GM21367 (cell line): Measurements from ENCODE around the gene CEP20.
A peak's percentile ranks its signal among the peaks of the same experiment; 100 is the strongest.
"Not testable (repeated sequence)": the region's sequence is repeated elsewhere in the genome, so short reads cannot be mapped to it uniquely, and the experiment has no call there.

Experiments used
- ATAC-seq: cut with Tn5 transposase; IDR thresholded peaks from one replicate; pipeline ENCODE4 v1.9.1; 2021; ENCODE audit not compliant: unreplicated experiment

The CEP20 gene, protein sequence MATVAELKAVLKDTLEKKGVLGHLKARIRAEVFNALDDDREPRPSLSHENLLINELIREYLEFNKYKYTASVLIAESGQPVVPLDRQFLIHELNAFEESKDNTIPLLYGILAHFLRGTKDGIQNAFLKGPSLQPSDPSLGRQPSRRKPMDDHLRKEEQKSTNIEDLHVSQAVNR

DNA sequence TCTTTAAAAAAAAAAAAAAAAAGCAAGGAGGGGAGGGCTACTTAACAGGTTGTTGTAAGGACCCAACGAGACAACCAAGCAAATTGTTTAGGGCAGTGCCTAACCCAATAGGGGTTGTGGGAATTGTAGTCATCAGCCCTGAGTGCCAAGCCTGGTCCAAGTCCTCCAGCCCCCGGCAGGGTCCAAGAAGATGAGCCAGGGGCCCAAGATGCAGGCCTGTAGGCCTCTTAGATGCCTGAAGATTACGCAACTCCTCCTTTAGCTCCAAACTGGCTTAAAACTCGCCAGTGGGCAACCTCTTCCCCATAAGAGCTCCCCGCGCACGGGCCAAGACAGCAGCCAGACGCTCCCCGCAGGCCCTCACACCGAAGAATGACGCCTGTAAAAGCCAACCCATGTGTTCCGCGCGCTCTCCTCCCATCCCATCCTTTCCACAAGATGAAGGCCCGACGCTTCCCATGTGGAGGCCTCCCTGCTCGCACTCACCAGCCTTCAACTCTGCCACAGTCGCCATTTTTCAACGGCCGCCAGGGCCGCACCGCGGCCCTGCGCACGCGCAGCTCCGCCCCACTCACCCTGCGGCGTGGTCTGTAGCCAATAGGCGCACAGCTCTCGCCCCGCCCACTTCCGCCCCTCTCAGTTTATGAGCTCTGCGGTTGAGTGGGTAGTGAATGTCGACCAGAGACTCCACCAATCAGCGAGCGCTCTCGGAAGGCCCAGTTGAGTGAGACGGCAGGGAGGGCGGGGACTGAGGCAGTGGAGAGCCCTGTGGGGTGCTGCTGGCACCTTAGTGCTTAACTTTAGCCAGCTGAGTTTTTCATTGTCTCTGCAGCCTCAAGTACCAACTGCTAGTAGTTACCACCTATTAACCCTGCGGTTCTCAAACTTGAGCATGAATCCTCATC is at the start of gene CEP20:
Gene CEP20 (minus strand): TSS at position 532 of the 905 bp plus-strand sequence. CDS start 18 bp downstream, at position 514.
- ATAC-seq, result peak; percentile 91

DNA sequence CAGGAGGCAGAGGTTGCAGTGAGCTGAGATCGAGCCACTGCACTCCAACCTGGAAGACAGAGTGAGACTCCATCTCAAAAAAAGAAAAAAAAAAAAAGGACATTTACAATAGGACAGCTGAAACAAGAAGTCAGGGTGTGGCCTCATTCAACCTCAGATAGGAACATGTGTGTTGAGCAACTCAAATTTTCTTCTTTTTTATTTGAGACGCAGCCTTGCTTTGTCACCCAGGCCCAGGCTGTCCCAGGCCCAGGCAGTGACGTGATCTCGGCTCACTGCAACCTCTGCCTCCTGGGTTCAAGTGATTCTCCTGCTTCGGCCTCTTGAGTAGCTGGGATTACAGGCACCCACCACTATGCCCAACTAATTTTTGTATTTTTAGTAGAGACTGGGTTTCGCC is 48.4 kb upstream of the CEP20 start:
- ATAC-seq, result not testable (repeated sequence)

DNA sequence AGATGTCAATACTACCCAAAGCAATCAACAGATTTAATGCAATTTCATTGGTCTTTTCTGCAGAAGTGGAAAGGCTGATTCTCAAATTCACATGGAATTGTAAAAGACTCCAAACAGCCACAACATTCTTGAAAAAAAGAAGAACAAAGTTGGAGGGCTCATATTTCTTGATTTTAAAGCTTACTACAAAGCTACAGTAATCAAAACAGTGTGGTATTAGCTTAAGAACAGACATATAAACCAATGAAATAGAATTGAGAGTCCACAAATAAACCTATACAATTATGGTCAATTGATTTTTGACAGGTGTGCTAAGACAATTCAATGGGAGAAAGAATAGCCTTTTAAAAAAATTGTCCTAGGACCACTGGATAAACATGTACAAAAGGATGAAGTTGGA is 46.6 kb upstream of the CEP20 start:
- ATAC-seq, result no peak

DNA sequence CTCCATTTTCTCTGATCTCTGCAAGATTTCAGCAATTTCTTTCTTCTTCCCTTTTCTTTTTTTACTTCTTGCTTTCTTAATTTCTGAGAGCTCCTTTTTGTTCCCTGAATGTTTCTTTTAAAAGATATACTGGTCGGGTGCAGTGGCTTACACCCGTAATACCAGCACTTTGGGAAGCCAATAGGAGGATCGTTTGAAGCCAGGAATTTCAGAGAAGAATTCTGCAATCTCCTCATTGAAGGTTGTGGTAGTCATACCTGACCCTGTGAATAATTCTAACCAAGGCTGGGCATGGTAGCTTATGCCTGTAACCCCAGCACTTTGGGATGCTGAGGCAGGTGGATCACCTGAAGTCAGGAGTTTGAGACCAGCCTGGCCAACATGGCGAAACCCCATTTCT is 45.4 kb upstream of the CEP20 start:
- no peak for ATAC-seq

DNA sequence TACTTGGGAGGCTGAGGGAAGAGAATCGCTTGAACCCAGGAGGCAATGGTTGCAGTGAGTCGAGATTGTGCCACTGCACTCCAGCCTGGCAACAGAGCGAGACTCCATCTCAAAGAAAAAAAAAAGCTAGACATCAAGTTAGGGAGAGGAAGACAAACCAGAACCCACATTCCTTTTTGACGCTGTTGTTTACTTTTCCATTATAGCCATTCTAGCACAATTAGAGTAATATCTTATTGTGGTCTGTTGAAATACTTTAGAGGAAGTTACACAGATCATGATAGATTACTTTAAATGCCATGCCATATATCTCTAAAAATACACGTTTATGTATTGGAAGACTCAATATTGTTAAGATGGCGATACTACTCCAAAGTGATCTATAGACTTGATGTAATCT is 44.5 kb upstream of the CEP20 start:
- ATAC-seq, result no peak

DNA sequence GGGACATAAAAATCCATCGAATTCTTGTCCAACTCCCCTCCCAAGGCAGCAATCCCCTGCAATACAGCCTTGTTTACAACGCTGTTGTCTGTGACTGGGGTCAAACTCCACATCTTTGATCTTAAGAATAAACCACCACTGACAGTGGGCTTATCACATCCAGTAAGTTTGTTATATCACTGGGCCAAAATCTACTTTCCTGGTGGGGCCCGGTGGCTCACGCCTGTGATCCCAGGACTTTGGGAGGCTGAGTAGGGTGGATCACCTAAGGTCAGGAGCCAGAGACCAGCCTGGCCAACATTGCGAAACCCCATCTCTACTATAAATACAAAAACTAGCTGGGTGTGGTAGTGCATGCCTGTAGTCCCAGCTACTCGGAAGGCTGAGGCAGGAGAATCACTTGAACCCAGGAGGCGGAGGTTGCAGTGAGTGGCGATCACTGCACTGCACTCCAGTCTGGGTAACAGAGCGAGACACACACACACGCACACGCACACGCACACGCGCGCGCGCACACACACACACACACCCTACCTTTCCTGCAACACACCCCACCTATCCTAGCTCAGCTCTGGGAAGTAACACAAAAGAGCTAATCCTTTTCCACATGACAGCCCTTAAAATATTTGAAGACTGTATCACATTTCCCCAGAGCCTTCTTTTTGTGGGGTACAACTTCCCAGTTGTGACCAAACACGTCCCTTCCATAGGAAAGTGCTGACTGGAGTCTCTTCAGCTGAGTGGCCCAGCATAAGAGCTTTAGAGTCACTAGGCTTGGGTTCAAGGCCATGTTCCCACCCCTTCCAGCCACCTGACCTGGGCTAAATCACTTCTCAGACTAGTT is 40.1 kb upstream of the CEP20 start:
- no peak for ATAC-seq

DNA sequence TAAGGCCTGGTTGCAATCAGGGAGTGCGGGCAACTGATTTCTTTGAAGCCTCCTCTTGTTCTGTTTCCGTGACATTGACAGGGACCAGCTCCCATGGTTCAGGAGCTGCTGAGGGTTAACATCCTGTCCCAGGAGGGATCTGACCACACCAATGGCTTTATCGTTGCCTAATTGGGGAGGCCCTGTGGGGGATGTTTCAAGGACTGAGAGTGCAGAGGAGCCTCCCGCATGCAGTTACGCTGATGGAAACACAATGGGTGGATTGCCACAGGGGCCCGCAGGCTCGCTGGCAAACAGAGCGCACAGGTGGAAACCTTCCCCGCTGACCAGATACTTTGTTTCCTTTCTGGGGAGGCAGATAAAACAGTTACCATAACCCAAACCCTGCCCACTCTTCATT is 37.2 kb upstream of the CEP20 start:
- ATAC-seq, result no peak

DNA sequence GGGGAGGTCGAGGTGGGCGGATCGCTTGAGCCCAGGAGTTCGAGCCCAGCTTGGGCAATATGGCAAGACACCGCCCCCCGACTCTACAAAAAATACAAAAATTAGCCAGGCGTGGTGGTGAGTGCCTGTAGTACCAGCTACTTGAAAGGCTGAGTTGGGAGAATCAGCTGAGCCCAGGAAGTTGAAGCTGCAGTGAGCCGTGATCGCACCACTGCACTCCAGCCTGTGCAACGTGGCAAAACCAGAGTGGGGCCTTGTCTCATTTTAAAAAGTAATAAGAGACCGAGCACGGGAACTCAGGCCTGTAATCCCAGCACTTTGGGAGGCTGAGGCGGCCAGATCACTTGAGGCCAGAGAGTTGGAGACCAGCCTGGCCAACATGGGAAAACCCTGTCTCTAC is 36.6 kb upstream of the CEP20 start:
- no peak for ATAC-seq

DNA sequence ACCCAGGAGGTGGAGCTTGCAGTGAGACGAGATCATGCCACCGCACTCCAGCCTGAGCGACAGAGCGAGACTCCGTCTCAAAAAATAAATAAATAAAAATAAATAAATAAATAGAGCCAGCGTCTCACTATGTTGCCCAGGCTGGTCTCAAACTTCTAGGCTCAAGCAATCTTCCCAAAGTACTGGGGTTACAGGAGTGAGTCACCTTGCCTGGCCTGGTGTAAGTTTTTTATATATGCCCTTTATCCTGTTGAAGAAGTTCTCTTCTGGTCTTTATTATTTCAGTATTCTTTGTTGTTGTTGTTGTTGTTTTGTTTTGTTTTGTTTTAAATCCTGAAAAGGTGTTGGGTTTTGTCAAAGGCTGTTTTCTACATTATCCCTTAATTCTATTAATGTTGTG is 30.9 kb upstream of the CEP20 start:
- ATAC-seq, result no peak

DNA sequence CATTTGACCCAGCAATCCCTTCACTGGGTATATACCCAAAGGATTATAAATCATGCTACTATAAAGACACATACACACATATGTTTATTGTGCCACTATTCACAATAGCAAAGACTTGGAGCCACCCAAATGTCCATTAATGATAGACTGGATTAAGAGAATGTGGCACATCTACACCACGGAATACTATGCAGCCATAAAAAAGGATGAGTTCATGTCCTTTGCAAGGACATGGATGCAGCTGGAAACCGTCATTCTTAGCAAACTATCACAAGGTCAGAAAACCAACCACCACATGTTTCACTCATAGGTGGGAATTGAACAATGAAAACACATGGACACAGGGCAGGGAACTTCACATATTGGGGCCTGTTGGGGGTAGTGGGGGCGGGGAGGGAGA is 29.9 kb upstream of the CEP20 start:
- ATAC-seq, result not testable (repeated sequence)

DNA sequence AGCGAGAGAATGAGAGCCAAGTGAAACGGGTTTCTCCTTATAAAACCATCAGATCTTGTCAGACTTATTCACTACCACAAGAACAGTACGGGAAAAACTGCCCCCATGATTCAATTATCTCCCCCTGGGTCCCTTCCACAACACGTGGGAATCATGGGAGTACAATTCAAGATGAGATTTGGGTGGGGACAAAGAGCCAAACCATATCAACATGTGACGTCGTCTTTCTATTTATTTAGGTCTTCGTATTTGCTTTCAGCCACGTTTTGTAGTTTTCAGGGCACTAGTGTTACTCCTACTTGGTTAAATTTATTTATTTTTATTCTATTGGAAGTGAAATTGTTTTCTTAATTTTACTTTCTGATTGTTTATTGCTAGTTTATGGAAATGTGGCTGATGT is 27.9 kb upstream of the CEP20 start:
- ATAC-seq, result no peak

DNA sequence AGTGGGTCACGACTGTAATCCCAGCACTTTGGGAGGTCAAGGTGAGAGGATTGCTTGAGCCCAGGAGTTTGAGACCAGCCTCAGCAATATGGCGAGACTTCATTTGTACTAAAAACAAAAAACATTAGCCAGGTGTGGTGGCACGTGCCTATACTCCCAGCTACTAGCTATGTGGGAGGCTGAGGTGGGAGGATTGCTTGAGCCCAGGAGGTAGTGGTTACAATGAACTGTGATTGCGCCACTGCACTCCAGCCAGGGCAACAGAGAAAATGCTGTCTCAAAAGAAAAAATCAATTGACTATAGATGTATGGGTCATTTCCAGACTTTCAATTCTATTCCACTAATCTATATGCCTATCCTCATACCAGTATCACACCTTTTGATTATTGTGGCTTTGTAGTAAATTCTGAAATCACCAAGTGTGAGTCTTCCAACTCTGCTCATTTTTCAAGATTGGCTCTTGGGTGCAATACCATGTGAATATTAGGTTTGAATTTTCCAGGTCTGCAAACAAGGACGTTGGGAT is 27.2 kb upstream of the CEP20 start:
- ATAC-seq, result no peak

DNA sequence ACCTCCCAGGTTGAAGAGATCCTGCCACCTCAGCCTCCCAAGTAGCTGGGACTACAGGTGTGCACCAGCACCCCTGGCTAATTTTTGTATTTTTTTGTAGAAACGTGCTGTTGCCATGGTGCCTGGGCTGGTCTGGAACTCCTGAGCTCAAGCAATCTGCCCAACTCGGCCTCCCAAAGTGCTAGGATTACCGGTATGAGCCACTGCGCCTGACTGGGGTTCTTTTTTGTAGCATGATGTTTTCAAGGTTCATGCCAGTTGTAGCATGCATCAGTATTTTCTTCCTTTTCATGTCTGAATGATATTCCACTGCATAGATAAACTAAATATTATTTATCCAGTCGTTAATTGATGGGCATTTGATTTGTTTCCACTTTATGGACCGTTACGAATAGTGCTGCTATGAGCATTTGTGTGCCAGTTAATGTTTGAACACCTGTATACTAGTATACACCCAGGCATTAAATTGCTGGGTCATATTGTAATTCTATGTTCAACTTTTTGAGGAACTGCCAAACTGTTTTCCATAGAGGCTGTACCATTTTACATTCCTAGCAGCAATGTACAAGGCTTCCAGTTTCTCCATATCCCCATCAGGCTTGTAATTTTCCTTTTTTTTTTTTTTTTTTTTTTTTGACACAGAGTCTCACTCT is 24.8 kb upstream of the CEP20 start:
- ATAC-seq, result no peak

DNA sequence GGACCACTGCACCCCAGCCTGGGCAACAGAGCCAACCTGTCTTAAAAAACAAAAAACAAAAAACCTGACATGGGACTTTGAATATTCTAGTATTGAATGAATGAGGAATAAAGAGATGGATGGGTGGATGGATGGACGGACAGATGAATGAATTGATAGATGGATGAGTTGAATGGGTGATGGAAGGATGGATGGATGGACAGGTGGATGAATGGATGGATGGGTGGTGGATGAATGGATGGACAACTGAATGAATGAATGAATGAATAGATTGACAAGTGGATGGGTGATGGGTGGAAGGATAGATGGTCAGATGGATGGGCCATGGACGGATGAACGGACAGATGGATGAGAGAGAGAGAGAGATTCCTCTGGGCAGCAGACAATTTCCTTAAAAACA is 22.8 kb upstream of the CEP20 start:
- ATAC-seq, result no peak

DNA sequence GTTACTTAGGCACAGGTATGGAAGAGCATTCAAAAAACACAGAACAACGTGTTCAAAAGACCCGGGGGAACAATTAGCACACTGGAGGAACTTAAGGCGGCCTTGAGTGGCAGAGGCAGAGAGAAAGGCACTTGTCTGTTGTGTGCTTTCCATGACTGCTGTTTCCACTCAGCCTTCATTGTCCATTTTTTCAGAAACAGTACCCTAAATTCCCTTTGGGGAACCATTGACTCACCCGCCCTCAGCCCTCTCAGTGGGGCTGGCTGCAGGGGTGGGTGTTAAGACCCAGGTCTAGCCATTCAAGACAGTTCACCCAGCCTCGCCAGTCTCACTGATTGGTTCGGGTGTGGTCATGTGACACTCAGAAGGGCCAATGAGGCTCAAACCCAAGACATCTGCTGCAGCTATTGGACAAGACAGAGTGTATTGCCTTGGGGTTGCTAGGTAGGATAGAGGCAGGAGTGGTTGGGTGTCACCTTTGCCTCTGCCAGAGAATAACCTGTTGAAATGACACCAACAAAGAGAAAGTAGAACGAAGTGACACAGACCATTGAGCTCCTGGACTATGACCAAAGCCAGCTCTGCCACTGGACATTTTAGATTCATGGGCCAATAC is 19.6 kb upstream of the CEP20 start:
- peak; percentile 96 for ATAC-seq

DNA sequence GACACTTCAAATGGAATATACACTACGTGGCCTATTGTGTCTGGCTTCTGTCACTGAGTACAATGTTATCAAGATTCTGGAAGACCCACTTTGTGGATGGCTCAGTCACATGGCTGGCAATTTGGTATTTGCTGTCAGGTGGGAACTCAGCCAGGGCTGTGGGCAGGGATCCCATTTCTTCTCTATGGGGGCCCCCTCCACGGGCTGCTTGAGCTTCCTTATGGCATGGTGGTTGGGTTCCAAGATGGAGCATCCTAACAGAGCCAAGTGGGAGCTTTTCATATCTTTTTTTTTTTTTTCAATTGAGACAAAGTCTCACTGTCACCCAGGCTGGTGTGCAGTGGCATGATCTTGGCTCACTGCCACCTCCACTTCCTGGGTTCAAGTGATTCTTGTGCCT is 18.0 kb upstream of the CEP20 start:
- no peak for ATAC-seq

DNA sequence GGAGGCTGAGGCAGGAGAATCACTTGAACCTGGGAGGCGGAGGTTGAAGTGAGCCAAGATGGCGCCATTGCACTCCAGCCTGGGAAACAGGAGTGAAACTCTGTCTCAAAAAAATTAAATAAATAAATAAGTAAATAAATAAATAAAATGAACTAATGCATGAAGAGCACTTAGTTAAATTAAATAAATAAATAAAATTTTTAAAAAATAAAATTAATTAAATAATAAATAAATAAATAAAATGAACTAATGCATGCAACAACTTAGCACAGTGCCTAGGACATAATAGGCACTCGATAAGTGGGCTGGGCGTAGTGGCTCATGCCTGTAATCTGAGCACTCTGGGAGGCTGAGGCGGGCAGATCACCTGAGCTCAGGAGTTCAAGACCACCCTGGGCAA is 15.6 kb upstream of the CEP20 start:
- ATAC-seq, result no peak

DNA sequence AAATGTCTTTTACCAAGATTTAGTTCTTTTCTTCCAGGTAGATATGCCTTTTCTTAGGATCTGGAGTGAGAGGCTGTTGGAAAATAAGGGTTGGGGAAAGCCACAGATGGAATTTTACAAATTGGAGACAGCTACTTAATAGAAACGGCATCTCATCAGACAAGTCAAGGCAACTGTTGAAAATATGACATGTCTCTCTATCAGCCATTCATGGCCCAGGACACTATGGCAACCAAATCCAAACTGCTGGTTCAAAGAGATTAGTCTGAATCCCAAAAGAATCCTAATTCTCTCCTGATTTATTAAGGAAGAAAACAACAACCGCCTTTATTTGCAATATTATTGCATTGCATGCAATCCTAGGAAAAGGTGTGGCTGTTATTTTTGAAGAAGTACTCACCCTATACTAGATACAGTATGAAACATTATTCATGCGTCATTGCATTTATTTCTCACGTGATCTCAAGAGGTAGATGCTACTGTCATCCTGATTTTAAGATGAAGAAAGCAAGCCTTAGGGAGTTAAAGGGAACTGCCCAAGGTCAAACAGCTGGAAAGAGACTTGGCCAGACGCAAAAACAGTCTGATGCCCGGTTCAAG is 12.6 kb upstream of the CEP20 start:
- ATAC-seq, result no peak

DNA sequence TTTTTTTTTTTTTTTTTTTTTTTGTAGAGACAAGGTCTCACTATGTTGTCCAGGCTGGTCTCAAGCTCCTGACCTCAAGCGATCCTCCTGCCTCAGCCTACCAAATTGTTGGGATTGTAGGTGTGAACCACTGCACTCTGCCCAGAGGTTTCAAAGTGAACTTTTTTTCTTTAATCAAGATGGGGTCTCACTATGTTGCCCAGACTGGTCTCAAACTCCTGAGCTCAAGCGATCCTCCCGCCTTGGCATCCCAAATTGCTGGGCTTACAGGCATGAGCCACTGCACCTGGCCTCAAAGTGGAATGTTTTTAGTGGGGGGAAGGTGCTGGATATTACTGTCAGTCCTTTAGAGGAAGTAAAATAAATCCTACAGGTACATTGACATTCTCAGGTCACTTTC is 12.0 kb upstream of the CEP20 start:
- ATAC-seq, result no peak

DNA sequence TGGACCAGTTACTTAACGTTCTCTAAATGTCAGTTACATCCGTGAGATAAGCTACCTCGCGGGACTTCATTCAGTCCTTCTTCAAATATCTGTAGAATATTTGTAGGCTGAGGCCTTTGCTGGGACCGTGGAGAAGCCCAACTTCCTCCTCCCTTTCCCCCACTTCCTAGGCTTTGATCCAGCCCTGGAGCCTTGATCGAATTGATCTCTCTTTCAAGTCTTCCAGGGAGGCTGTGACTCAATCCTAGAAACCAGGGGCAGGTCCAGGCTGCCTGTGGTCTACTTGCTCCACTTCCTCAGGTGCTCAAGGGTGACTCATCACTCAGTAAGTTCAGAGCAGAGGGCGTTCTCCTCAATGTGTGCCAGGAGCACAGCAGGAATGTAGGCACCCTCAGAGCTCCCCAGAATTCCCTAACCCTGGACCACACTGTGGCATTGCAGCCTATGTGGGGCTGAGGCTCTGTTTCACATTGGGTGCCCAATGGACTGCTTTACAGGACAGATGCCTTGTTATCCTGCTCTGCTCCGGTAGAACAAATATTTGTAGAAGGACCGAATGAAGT is 11.2 kb upstream of the CEP20 start:
- no peak for ATAC-seq
